SK-N-SH (cell line): ENCODE results near the gene OR10G8. TPM values are rescaled to one million over a fixed set of nuclear protein-coding genes. Genes with fewer than 3 reads are reported as not detected.

Experiments
- CTCF ChIA-PET: fragments of 300-600, 350-600 bp; formaldehyde crosslinking; extraction: SDS; loops from one replicate; lab custom pipeline; 2021; lab: Yijun Ruan, JAX
- POLR2A ChIA-PET: fragments of 350-600 bp; sonication (Branson Sonifier 250); formaldehyde crosslinking; extraction: SDS; loops from one replicate; lab custom pipeline; 2020; ENCODE audit warnings: antibody characterized with exemption, inconsistent platforms; lab: Yijun Ruan, JAX
- DNase-seq: peaks from one replicate; pipeline ENCODE4 v3.0.0; 2012
- H2AFZ ChIP-seq: fragments of 200-600 bp; sonication (generic); 2 replicates; pipeline ENCODE4 v1.8.1; 2016; ENCODE audit warnings: antibody characterized with exemption, mild to moderate bottlenecking, low read depth
- H3F3A ChIP-seq: fragments of 200-600 bp; sonication (generic); replicated peaks from 2 replicates; pipeline ENCODE3; 2016; ENCODE audit warnings: antibody characterized with exemption, mild to moderate bottlenecking; ENCODE audit not compliant: insufficient read depth
- H3K27ac ChIP-seq, 2 experiments: fragments of 200-500 bp in 1 of 2; fragments of 200-600 bp in 1 of 2; sonication (Bioruptor generic) in 1 of 2; sonication (generic), shearing (Covaris generic) in 1 of 2; 2 replicates each; pipeline versions ENCODE4 v1.5.1 to v1.6.1; 2014 to 2016; ENCODE audit warnings: low read depth in 2 of 2, inconsistent platforms in 1 of 2, low read length in 1 of 2, mild to moderate bottlenecking in 1 of 2, mixed read lengths in 1 of 2
- H3K27me3 ChIP-seq: fragments of 200-600 bp; sonication (generic), shearing (Covaris generic); 2 replicates; pipeline ENCODE4 v1.6.1; 2016; ENCODE audit warnings: mixed run types; ENCODE audit not compliant: insufficient read depth
- H3K36me3 ChIP-seq, 2 experiments: fragments of 200-500 bp in 1 of 2; fragments of 200-600 bp in 1 of 2; sonication (Bioruptor generic) in 1 of 2; sonication (generic) in 1 of 2; replicated peaks in 1 of 2; 2 replicates each; pipeline versions ENCODE3 to v1.5.1; 2014 to 2016; ENCODE audit warnings: low read length in 1 of 2, mild to moderate bottlenecking in 1 of 2; ENCODE audit not compliant: insufficient read depth in 2 of 2, control insufficient read depth in 1 of 2
- H3K4me1 ChIP-seq, 2 experiments: fragments of 200-500 bp in 1 of 2; fragments of 200-600 bp in 1 of 2; sonication (Bioruptor generic) in 1 of 2; sonication (generic), shearing (Covaris generic) in 1 of 2; 2 replicates each; pipeline versions ENCODE4 v1.5.1 to v1.6.1; 2014 to 2016; ENCODE audit warnings: low read depth in 1 of 2, low read length in 1 of 2, mixed run types in 1 of 2; ENCODE audit not compliant: insufficient read depth in 2 of 2, control insufficient read depth in 1 of 2
- H3K4me2 ChIP-seq: fragments of 200-600 bp; sonication (generic), shearing (Covaris generic); 2 replicates; pipeline ENCODE4 v1.6.1; 2017; ENCODE audit warnings: mixed run types
- H3K4me3 ChIP-seq, 2 experiments: fragments of 200-500 bp in 1 of 2; fragments of 200-600 bp in 1 of 2; sonication (Bioruptor generic) in 1 of 2; sonication (generic), shearing (Covaris generic) in 1 of 2; 2 replicates each; pipeline versions ENCODE4 v1.5.1 to v1.8.1; 2014 to 2016; ENCODE audit warnings: low read depth in 2 of 2, inconsistent platforms in 1 of 2, low read length in 1 of 2, mild to moderate bottlenecking in 1 of 2, mixed read lengths in 1 of 2, moderate library complexity in 1 of 2
- H3K79me2 ChIP-seq: fragments of 200-600 bp; sonication (generic); 2 replicates; pipeline ENCODE4 v1.8.1; 2017; ENCODE audit warnings: mild to moderate bottlenecking; ENCODE audit not compliant: insufficient read depth
- H3K9ac ChIP-seq: fragments of 200-600 bp; sonication (generic); 2 replicates; pipeline ENCODE4 v1.6.1; 2017; ENCODE audit warnings: mixed run types
- H3K9me2 ChIP-seq: fragments of 200-600 bp; sonication (generic); 2 replicates; pipeline ENCODE4 v1.6.1; 2017; ENCODE audit warnings: mixed run types
- H3K9me3 ChIP-seq: fragments of 200-600 bp; sonication (generic); 2 replicates; pipeline ENCODE4 v1.6.1; 2017; ENCODE audit warnings: mixed run types, mild to moderate bottlenecking, moderate library complexity
- H4K20me1 ChIP-seq: fragments of 200-600 bp; sonication (generic); 2 replicates; pipeline ENCODE4 v1.6.1; 2017; ENCODE audit warnings: mild to moderate bottlenecking, mixed run types; ENCODE audit not compliant: insufficient read depth
- CHD2 ChIP-seq: fragments of 150-350 bp; IDR thresholded peaks from 2 replicates; pipeline ENCODE4 v1.6.1; 2018; ENCODE audit warnings: low read length; ENCODE audit not compliant: partially characterized antibody
- ELF1 ChIP-seq: IDR thresholded peaks from 2 replicates; pipeline ENCODE4 v1.4.0; 2012
- FOSL2 ChIP-seq: IDR thresholded peaks from 2 replicates; pipeline ENCODE4 v1.4.0; 2012; ENCODE audit warnings: low read depth, mild to moderate bottlenecking, moderate library complexity, borderline replicate concordance
- GATA2 ChIP-seq: sonication (generic); formaldehyde crosslinking; IDR thresholded peaks from 2 replicates; pipeline ENCODE4 v1.5.0; 2020; ENCODE audit warnings: mild to moderate bottlenecking, missing genetic modification reagents
- NFIC ChIP-seq: IDR thresholded peaks from 2 replicates; pipeline ENCODE4 v1.4.0; 2012; ENCODE audit warnings: borderline replicate concordance
- NRF1 ChIP-seq: IDR thresholded peaks from 2 replicates; pipeline ENCODE4 v1.6.1; 2012; ENCODE audit warnings: low read depth, mild to moderate bottlenecking, low read length
- PBX3 ChIP-seq: IDR thresholded peaks from 2 replicates; pipeline ENCODE4; 2012
- RCOR1 ChIP-seq: fragments of 150-350 bp; IDR thresholded peaks from 2 replicates; pipeline ENCODE4 v1.6.1; 2017; ENCODE audit warnings: antibody characterized with exemption, low read length
- REST ChIP-seq: IDR thresholded peaks from 2 replicates; pipeline ENCODE4 v1.6.1; 2012; ENCODE audit warnings: mild to moderate bottlenecking, low read depth, low read length, moderate library complexity
- RXRA ChIP-seq: IDR thresholded peaks from 2 replicates; pipeline ENCODE4 v1.4.0; 2012; ENCODE audit warnings: low read depth, mild to moderate bottlenecking, borderline replicate concordance
- SIN3A ChIP-seq: IDR thresholded peaks from 2 replicates; pipeline ENCODE4 v1.6.1; 2012; ENCODE audit warnings: low read depth, mild to moderate bottlenecking, low read length, moderate library complexity, borderline replicate concordance
- TCF12 ChIP-seq: IDR thresholded peaks from 2 replicates; pipeline ENCODE4 v1.4.0; 2012
- USF1 ChIP-seq: IDR thresholded peaks from 2 replicates; pipeline ENCODE4 v1.4.0; 2012; ENCODE audit warnings: low read depth, borderline replicate concordance
- ZBTB33 ChIP-seq: IDR thresholded peaks from 2 replicates; pipeline ENCODE4 v1.4.0; 2012; ENCODE audit warnings: low read depth, borderline replicate concordance
- WGBS: methylation state at CpG from one replicate; pipeline ENCODE4 v1.1.6; 2017; ENCODE audit warnings: low lambda C conversion rate; 5-methylcytosine and 5-hydroxymethylcytosine counted together
- polyA plus RNA-seq, 3 experiments: library from polyadenylated mRNA; depleted of rRNA; stranded (reverse); fragments of >200 nt; gene quantifications; 2 replicates each; pipeline ENCODE4 v1.2.3, GENCODE V29; 2012

The OR10G8 gene
- polyA plus RNA-seq, 1 of the 3 experiments (the other 2 are of a cell fraction) = not detected

GRCh38 chr11:124039557-124039956 lies 13.0 kb downstream of the OR10G8 start:
- H3F3A ChIP-seq = no peaks in the 10 kb centered on the region
- H3K79me2 ChIP-seq = no peaks in the 10 kb centered on the region
- WGBS = 0% methylated on average over 8 of the region's 9 CpGs
- no peaks in the 10 kb centered on the region for H3K4me1 ChIP-seq
- no peak overlapping the region for H3K4me3 ChIP-seq
- CTCF ChIA-PET = no interaction called here
- no peaks in the 10 kb centered on the region for H4K20me1 ChIP-seq
- no peaks in the 10 kb centered on the region for H3K9me2 ChIP-seq
- H3K27ac ChIP-seq = no peak overlapping the region
- H3K9ac ChIP-seq = no peak overlapping the region
- no peak overlapping the region for H3K4me2 ChIP-seq
- no peaks in the 10 kb centered on the region for H3K36me3 ChIP-seq
- H3K9me3 ChIP-seq = no peaks in the 10 kb centered on the region
- no peak for TF ChIP-seq ELF1
- no peak for TF ChIP-seq TCF12
- TF ChIP-seq SIN3A = no peak
- TF ChIP-seq NRF1 = no peak
- TF ChIP-seq FOSL2 = no peak
- TF ChIP-seq ZBTB33 = no peak
- no peak for TF ChIP-seq USF1
- TF ChIP-seq GATA2 (CRISPR knock-in tag) = no peak
- TF ChIP-seq CHD2 = no peak
- TF ChIP-seq NFIC = no peak
- no peak for TF ChIP-seq REST
- no peak for TF ChIP-seq PBX3
- TF ChIP-seq RXRA = no peak
- TF ChIP-seq RCOR1 = no peak
- POLR2A ChIA-PET = no interaction called here
- peaks cover 8% of the 10 kb centered on the region; the same call in 1 of the 2 replicates for H3K27me3 ChIP-seq
- no peak for DNase-seq
- H2AFZ ChIP-seq = no peak overlapping the region
